BLaER1 (cell line): ENCODE measurements around the gene MISFA.

ENCODE experiments used
- H3K27ac ChIP-seq: shearing (Covaris generic); formaldehyde crosslinking; 2 replicates; pipeline ENCODE4 v1.8.1; 2022
- H3K27me3 ChIP-seq: shearing (Covaris generic); formaldehyde crosslinking; 2 replicates; pipeline ENCODE4 v1.8.1; 2022
- H3K36me3 ChIP-seq: shearing (Covaris generic); formaldehyde crosslinking; 2 replicates; pipeline ENCODE4 v1.8.1; 2022
- H3K4me1 ChIP-seq: shearing (Covaris generic); formaldehyde crosslinking; 2 replicates; pipeline ENCODE4 v1.8.1; 2022
- H3K4me2 ChIP-seq: shearing (Covaris generic); formaldehyde crosslinking; 2 replicates; pipeline ENCODE4 v1.8.1; 2022
- H3K4me3 ChIP-seq: shearing (Covaris generic); formaldehyde crosslinking; 2 replicates; pipeline ENCODE4 v1.8.1; 2022
- H3K9ac ChIP-seq: shearing (Covaris generic); formaldehyde crosslinking; 2 replicates; pipeline ENCODE4 v1.8.1; 2022
- H3K9me3 ChIP-seq: shearing (Covaris generic); formaldehyde crosslinking; 2 replicates; pipeline ENCODE4 v1.8.1; 2022
- H4K20me1 ChIP-seq: shearing (Covaris generic); formaldehyde crosslinking; 2 replicates; pipeline ENCODE4 v1.8.1; 2022
- Cebpa-rat ChIP-seq: shearing (Covaris generic); IDR thresholded peaks from 2 replicates; pipeline ENCODE4 v1.8.1; 2022

Gene MISFA

DNA sequence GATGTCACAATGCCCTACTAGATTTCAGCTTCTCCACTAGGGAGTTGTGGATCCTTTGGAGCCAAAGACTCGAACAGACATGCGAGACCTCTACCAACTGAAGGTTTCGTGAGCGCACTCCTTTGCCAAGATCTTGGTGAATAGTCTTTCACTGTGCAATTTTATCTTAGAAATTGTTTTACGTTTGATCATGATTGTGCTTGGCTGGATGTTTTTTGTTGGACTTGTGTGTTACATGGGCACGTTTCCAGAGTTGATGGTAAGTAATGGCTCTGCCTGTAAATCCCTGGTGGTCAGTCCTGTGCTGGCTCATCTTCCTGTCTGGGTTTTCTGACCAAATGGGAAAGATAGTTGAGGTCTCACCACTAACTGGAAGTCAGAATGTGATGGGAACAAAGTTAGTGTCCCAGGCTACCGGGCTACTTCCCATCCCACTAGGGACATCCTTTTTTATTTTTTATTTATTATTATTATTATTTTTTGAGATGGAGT is at the start of gene MISFA:
TSS of gene MISFA (plus strand) at position 51 of the 492 bp plus-strand sequence. CDS start at position 191, 140 bp downstream.
- Histone ChIP-seq H3K4me2 (no peak within 1 kb of the TSS), H3K27me3 (no peaks in the 10 kb centered on the region), H4K20me1 (no peaks in the 10 kb centered on the region), H3K9me3 (no peaks in the 10 kb centered on the region), H3K4me3 (no peak within 1 kb of the TSS), H3K4me1 (no peaks in the 10 kb centered on the region), H3K36me3 (peaks cover 21% of the 10 kb centered on the region), H3K9ac (no peak within 1 kb of the TSS), H3K27ac (no peak within 1 kb of the TSS)
- TF ChIP-seq Cebpa-rat: no peak

- H3K27ac ChIP-seq: no peak overlapping the region
- no peak for TF ChIP-seq Cebpa-rat
- no peaks in the 10 kb centered on the region for H4K20me1 ChIP-seq
- no peaks in the 10 kb centered on the region for H3K27me3 ChIP-seq
- H3K4me3 ChIP-seq: no peak overlapping the region
- H3K36me3 ChIP-seq: peaks cover 64% of the 10 kb centered on the region
- no peaks in the 10 kb centered on the region for H3K9me3 ChIP-seq
- no peak overlapping the region for H3K9ac ChIP-seq
- H3K4me1 ChIP-seq: no peaks in the 10 kb centered on the region
- no peak overlapping the region for H3K4me2 ChIP-seq
These were observed 36.4 kb upstream of the MISFA start for GRCh38 chr11:18563090-18563730.

GRCh38 chr11:18564149-18564548 is 35.4 kb upstream of the MISFA start:
- TF ChIP-seq Cebpa-rat: no peak
- no peak overlapping the region for H3K27ac ChIP-seq
- no peaks in the 10 kb centered on the region for H4K20me1 ChIP-seq
- H3K9ac ChIP-seq: no peak overlapping the region
- H3K4me3 ChIP-seq: no peak overlapping the region
- no peaks in the 10 kb centered on the region for H3K27me3 ChIP-seq
- H3K4me2 ChIP-seq: no peak overlapping the region
- H3K4me1 ChIP-seq: no peaks in the 10 kb centered on the region
- peaks cover 55% of the 10 kb centered on the region for H3K36me3 ChIP-seq
- no peaks in the 10 kb centered on the region for H3K9me3 ChIP-seq

- no peaks in the 10 kb centered on the region for H3K4me1 ChIP-seq
- H3K27me3 ChIP-seq: no peaks in the 10 kb centered on the region
- H3K4me3 ChIP-seq: no peak overlapping the region
- H3K9ac ChIP-seq: no peak overlapping the region
- peaks cover 51% of the 10 kb centered on the region for H3K36me3 ChIP-seq
- H3K27ac ChIP-seq: no peak overlapping the region
- H3K4me2 ChIP-seq: no peak overlapping the region
- no peak for TF ChIP-seq Cebpa-rat
- no peaks in the 10 kb centered on the region for H4K20me1 ChIP-seq
- H3K9me3 ChIP-seq: no peaks in the 10 kb centered on the region
These were observed 33.2 kb upstream of the MISFA start for GRCh38 chr11:18566406-18566805.

DNA sequence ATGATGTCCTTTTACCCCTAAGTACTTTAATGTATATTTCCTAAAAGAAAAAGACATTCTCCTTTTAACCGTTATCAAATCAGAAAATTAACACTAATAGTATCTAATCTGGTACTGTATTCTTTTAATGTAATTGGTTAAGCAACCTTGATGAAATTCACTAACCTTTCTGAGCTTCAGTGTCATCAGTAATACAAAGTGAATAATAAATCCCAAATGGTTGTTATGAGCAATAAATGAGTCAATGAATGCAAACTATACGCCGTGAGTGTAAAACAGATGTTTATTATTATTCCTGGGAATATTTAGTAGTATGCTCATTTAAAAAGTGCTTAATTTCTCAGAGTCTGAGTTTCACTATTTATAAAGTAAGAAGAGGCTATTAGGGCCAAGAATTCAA is 32.5 kb upstream of the MISFA start:
- no peak for TF ChIP-seq Cebpa-rat

GRCh38 chr11:18575361-18575760 is 24.2 kb upstream of the MISFA start:
- no peak overlapping the region for H3K9ac ChIP-seq
- peaks cover 52% of the 10 kb centered on the region for H3K36me3 ChIP-seq
- TF ChIP-seq Cebpa-rat: no peak
- no peaks in the 10 kb centered on the region for H4K20me1 ChIP-seq
- H3K27me3 ChIP-seq: no peaks in the 10 kb centered on the region
- no peak overlapping the region for H3K4me2 ChIP-seq
- H3K27ac ChIP-seq: no peak overlapping the region
- H3K4me1 ChIP-seq: no peaks in the 10 kb centered on the region
- no peak overlapping the region for H3K4me3 ChIP-seq
- no peaks in the 10 kb centered on the region for H3K9me3 ChIP-seq

More for the DNA sequence above, 32.5 kb upstream of the MISFA start:
- no peak overlapping the region for H3K27ac ChIP-seq
- no peaks in the 10 kb centered on the region for H4K20me1 ChIP-seq
- no peak overlapping the region for H3K9ac ChIP-seq
- H3K9me3 ChIP-seq: no peaks in the 10 kb centered on the region
- no peaks in the 10 kb centered on the region for H3K27me3 ChIP-seq
- H3K4me3 ChIP-seq: no peak overlapping the region
- no peak overlapping the region for H3K4me2 ChIP-seq
- H3K36me3 ChIP-seq: peaks cover 50% of the 10 kb centered on the region
- no peaks in the 10 kb centered on the region for H3K4me1 ChIP-seq

DNA sequence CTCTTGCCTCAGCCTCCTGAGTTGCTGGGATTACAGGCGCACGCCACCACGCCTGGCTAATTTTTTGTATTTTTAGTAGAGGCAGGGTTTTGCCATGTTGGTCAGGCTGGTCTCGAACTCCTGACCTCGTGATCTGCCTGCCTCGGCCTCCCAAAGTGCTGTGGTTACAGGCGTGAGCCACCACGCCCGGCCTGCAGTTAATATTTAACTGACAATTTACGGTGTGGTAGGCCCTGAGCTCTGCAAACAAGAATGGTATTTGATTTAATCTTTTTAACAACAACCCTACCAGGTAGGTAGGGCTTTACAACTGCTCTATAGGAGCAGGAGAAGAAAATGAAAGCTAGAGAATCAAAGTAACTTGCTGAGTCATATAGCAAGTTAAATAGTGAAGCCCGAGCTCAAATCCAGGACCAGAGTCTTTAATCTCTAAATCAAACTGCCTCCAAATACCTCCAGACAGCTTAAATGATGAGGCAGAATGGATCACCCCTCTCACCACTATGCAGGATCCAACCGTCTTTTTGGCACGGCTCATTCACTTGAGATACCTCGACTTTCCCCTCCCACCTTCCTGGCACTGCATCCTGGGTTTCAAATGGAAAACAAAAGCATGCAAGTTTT is 20.5 kb upstream of the MISFA start:
- H3K27me3 ChIP-seq: no peaks in the 10 kb centered on the region
- no peaks in the 10 kb centered on the region for H3K9me3 ChIP-seq
- no peak overlapping the region for H3K4me3 ChIP-seq
- no peak overlapping the region for H3K4me2 ChIP-seq
- H3K27ac ChIP-seq: no peak overlapping the region
- no peak overlapping the region for H3K9ac ChIP-seq
- H3K4me1 ChIP-seq: no peaks in the 10 kb centered on the region
- no peak for TF ChIP-seq Cebpa-rat
- no peaks in the 10 kb centered on the region for H4K20me1 ChIP-seq
- H3K36me3 ChIP-seq: peaks cover 38% of the 10 kb centered on the region

DNA sequence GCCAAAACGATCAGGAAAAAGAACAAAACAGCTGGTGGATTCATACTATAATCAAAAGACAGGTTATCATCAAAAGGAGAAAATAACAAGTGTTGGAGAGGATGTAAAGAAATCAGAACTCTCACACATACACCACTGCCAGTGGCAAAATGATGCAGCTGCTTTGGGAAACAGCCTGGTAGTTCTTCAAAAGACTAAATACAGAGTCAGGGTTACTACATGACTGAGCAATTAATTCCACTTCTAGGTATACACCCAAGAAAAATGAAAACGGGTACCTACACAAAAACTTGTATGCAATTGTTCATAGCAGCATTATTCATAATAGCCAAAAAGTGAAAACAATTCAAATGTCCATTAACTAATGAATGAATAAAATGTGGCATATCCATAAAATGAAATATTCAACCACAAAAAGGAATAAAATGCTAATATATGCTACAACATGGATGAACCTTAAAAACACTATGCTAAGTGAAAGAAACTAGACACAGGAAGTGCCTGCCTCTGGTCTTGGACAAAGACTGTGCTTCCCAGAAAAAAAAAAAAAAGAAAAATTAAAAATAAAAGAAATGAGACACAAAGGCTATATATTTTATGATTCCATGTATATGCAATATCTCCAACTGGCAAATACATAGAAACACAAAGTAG is 19.3 kb upstream of the MISFA start:
- Histone ChIP-seq H3K9me3 (no peaks in the 10 kb centered on the region), H3K36me3 (peaks cover 27% of the 10 kb centered on the region), H3K27me3 (no peaks in the 10 kb centered on the region), H3K4me2 (no peak overlapping the region), H3K9ac (no peak overlapping the region), H3K27ac (no peak overlapping the region), H3K4me3 (no peak overlapping the region), H3K4me1 (no peaks in the 10 kb centered on the region), H4K20me1 (no peaks in the 10 kb centered on the region)
- TF ChIP-seq Cebpa-rat: no peak

GRCh38 chr11:18581825-18582224 is 17.8 kb upstream of the MISFA start:
- no peak overlapping the region for H3K4me2 ChIP-seq
- no peaks in the 10 kb centered on the region for H4K20me1 ChIP-seq
- H3K27me3 ChIP-seq: no peaks in the 10 kb centered on the region
- H3K36me3 ChIP-seq: peaks cover 14% of the 10 kb centered on the region
- TF ChIP-seq Cebpa-rat: no peak
- H3K9ac ChIP-seq: no peak overlapping the region
- no peak overlapping the region for H3K4me3 ChIP-seq
- no peaks in the 10 kb centered on the region for H3K9me3 ChIP-seq
- H3K4me1 ChIP-seq: peaks cover 1% of the 10 kb centered on the region; the same call in 1 of the 2 replicates
- H3K27ac ChIP-seq: no peak overlapping the region
